IPS-NIHi11 (cell line): Measurements from ENCODE around the gene COL26A1.

Source experiments
- DNase-seq: peaks from one replicate; pipeline ENCODE4 v3.0.0; 2012; ENCODE audit warnings: mixed read lengths, low spot score

COL26A1 gene

GRCh38 chr7:101575168-101575567 is 212.5 kb downstream of the COL26A1 start:
- DNase-seq, result peak; percentile 74

- DNase-seq, result no peak
Observed at GRCh38 chr7:101575721-101576120, 213.0 kb downstream of the COL26A1 start.

GRCh38 chr7:101576998-101577397 is 214.3 kb downstream of the COL26A1 start:
- no peak for DNase-seq

GRCh38 chr7:101578552-101578951 is 215.9 kb downstream of the COL26A1 start:
- DNase-seq, result no peak

GRCh38 chr7:101580596-101580995 is 217.9 kb downstream of the COL26A1 start:
- DNase-seq, result no peak

- no peak for DNase-seq
Observed at GRCh38 chr7:101581891-101582290, 219.2 kb downstream of the COL26A1 start.

GRCh38 chr7:101582971-101583370 is 220.3 kb downstream of the COL26A1 start:
- DNase-seq, result no peak

- peak; percentile 68 for DNase-seq
Observed at GRCh38 chr7:101586078-101586905, 223.6 kb downstream of the COL26A1 start.

- DNase-seq, result no peak
Observed at GRCh38 chr7:101586906-101587677, 224.4 kb downstream of the COL26A1 start.

GRCh38 chr7:101588131-101588935 is 225.7 kb downstream of the COL26A1 start:
- DNase-seq, result no peak

GRCh38 chr7:101589052-101589451 is 226.4 kb downstream of the COL26A1 start:
- no peak for DNase-seq

- no peak for DNase-seq
Observed at GRCh38 chr7:101589976-101590662, 227.4 kb downstream of the COL26A1 start.

GRCh38 chr7:101590663-101591435 is 228.2 kb downstream of the COL26A1 start:
- DNase-seq, result no peak

GRCh38 chr7:101591504-101591903 is 228.8 kb downstream of the COL26A1 start:
- no peak for DNase-seq

- DNase-seq, result no peak
Observed at GRCh38 chr7:101593556-101593955, 230.9 kb downstream of the COL26A1 start.

- no peak for DNase-seq
Observed at GRCh38 chr7:101594790-101595189, 232.1 kb downstream of the COL26A1 start.

- DNase-seq, result no peak
Observed at GRCh38 chr7:101595246-101595645, 232.6 kb downstream of the COL26A1 start.

GRCh38 chr7:101595766-101596537 is 233.3 kb downstream of the COL26A1 start:
- no peak for DNase-seq

GRCh38 chr7:101596898-101597297 is 234.2 kb downstream of the COL26A1 start:
- no peak for DNase-seq

- DNase-seq, result no peak
Observed at GRCh38 chr7:101597941-101598340, 235.3 kb downstream of the COL26A1 start.
